Stimulated activated CD8-positive, alpha-beta memory T cell treated with anti-CD3 and anti-CD28 coated beads, Interleukin-4, amount 100 ng/mL, for 4 hours (primary cell): ENCODE results near the gene PLTP.
A peak's percentile ranks its signal among the peaks of the same experiment; 100 is the strongest.
"Not testable (repeated sequence)": the region's sequence is repeated elsewhere in the genome, so short reads cannot be mapped to it uniquely, and the experiment has no call there.

Source experiments
- DNase-seq, 2 donors: peaks; one replicate each; pipeline ENCODE4 v3.0.0-alpha.2; 2020; ENCODE audit warnings: low read depth in 2 of 2, low spot score in 1 of 2

PLTP gene

GRCh38 chr20:45944965-45945677, 33.2 kb upstream of the PLTP start:
- DNase-seq: no peak

- DNase-seq: no peak
Measured at GRCh38 chr20:45944151-45944964, 32.4 kb upstream of the PLTP start.

- no peak for DNase-seq
Measured at GRCh38 chr20:45943613-45944012, 31.7 kb upstream of the PLTP start.

GRCh38 chr20:45940469-45940868, 28.5 kb upstream of the PLTP start:
- no peak for DNase-seq

GRCh38 chr20:45940053-45940452, 28.1 kb upstream of the PLTP start:
- DNase-seq: no peak

GRCh38 chr20:45938727-45939438, 26.9 kb upstream of the PLTP start:
- DNase-seq: no peak

GRCh38 chr20:45937765-45938164, 25.8 kb upstream of the PLTP start:
- DNase-seq: no peak

GRCh38 chr20:45935416-45936046, 23.6 kb upstream of the PLTP start:
- DNase-seq: no peak

GRCh38 chr20:45934586-45935415, 22.8 kb upstream of the PLTP start, which contains the start of gene PCIF1:
PCIF1 (plus strand) TSS chr20:45934683; CDS start chr20:45939000, 4,317 bp downstream.
- DNase-seq: peak; percentile 96 to 97

- peak in 1 of 2 donors; percentile 24 for DNase-seq
Measured at GRCh38 chr20:45934046-45934585, 22.2 kb upstream of the PLTP start.

GRCh38 chr20:45933266-45934045, 21.5 kb upstream of the PLTP start:
- no peak for DNase-seq

GRCh38 chr20:45931680-45932079, 19.7 kb upstream of the PLTP start:
- DNase-seq: not testable (repeated sequence)

GRCh38 chr20:45927071-45927878, 15.3 kb upstream of the PLTP start:
- DNase-seq: no peak

GRCh38 chr20:45926731-45927070, 14.7 kb upstream of the PLTP start:
- DNase-seq: no peak

GRCh38 chr20:45925821-45926506, 14.0 kb upstream of the PLTP start:
- DNase-seq: no peak

- no peak for DNase-seq
Measured at GRCh38 chr20:45924391-45925261, 12.7 kb upstream of the PLTP start.
